ENCODE results near the gene CHSY3.

The CHSY3 gene

DNA sequence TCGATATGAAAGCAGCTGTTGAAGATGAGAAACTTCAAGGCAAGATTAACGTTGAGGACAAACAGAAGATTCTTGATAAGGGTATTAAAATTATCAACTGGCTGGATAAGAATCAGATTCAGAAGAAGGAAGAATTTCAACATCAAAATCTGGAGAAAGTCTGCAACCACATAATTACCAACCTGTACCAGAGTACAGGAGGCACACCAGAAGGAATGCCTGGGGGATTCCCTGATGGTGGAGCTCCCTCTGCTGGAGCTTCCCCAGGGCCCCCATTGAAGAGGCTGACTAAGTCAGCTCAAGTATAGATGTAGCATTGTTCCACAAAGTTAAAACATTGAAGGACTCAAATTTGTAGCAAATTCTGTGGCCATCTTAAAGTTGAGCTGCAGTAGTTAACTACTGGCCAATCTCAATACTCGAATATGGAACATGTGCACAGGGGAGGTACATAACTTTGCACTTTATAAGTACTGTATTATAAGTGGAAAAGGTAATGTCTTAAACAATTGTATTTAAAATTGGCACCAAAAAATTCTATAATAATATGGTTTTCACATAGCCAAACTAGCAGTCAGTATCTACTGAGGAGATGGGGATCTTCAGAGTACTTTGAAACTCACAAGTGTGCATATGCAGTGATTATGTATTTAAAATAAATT is 237.5 kb downstream of the CHSY3 start:
- Histone ChIP-seq H3K36me3 (ENCODE audit: control insufficient read depth in 2 of 2, insufficient read depth in 1 of 2, low read length in 2 of 2) (no peaks in the 10 kb centered on the region), H3K4me3 (ENCODE audit: low read depth, low read length) (no peak overlapping the region), H3K9me3 (ENCODE audit: control insufficient read depth, insufficient read depth, low read depth, low read length) (no peaks in the 10 kb centered on the region), H3K27ac (ENCODE audit: extremely low read depth, low read depth, low read length) (no peak overlapping the region), H3K4me1 (ENCODE audit: control insufficient read depth, insufficient read depth, low read length) (peaks cover 3% of the 10 kb centered on the region; the same call in 1 of the 2 replicates)
- CTCF ChIA-PET = interaction anchor here (0.6 to 4.8 kb wide), 19 partner anchors 10 to 477 kb away, joined by 3 to 36 read pairs (median 5); no protein-coding TSS in a partner anchor
- POLR2A ChIA-PET = no interaction called here
- no peak for TF ChIP-seq ZNF239 (tag by site-specific recombination; IDR thresholded peaks at IDR 0.05)
- TF ChIP-seq, protein P1, sequence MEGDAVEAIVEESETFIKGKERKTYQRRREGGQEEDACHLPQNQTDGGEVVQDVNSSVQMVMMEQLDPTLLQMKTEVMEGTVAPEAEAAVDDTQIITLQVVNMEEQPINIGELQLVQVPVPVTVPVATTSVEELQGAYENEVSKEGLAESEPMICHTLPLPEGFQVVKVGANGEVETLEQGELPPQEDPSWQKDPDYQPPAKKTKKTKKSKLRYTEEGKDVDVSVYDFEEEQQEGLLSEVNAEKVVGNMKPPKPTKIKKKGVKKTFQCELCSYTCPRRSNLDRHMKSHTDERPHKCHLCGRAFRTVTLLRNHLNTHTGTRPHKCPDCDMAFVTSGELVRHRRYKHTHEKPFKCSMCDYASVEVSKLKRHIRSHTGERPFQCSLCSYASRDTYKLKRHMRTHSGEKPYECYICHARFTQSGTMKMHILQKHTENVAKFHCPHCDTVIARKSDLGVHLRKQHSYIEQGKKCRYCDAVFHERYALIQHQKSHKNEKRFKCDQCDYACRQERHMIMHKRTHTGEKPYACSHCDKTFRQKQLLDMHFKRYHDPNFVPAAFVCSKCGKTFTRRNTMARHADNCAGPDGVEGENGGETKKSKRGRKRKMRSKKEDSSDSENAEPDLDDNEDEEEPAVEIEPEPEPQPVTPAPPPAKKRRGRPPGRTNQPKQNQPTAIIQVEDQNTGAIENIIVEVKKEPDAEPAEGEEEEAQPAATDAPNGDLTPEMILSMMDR (tag by site-specific recombination; IDR thresholded peaks at IDR 0.05) = peak; percentile 41; the same call in 1 of the 2 replicates
- peak; percentile 81 for TF ChIP-seq ZNF654 (tag by site-specific recombination; IDR thresholded peaks at IDR 0.05; ENCODE audit: low read depth)

DNA sequence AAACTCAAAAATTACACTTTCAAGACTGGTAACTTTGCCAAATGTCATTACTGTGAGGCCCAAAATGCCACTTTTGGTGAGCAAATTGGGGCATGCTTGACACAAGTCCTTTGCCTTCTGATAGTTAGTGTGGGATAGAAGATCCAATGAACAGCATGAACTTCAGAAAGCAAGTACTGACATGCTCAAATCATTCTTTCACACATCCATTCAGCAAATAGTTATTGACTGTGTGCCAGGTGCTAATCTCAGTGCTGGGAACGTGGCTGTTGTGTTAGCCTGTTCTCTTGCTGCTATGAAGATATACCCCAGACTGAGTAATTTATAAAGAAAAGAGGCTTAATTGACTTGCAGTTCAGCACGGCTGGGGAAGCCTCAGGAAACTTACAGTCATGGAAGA is 247.0 kb downstream of the CHSY3 start:
- Histone ChIP-seq H3K36me3 (ENCODE audit: control insufficient read depth in 2 of 2, insufficient read depth in 1 of 2, low read length in 2 of 2) (no peaks in the 10 kb centered on the region), H3K4me3 (ENCODE audit: low read depth, low read length) (no peak overlapping the region), H3K9me3 (ENCODE audit: control insufficient read depth, insufficient read depth, low read depth, low read length) (no peaks in the 10 kb centered on the region), H3K27ac (ENCODE audit: extremely low read depth, low read depth, low read length) (no peak overlapping the region), H3K4me1 (ENCODE audit: control insufficient read depth, insufficient read depth, low read length) (no peaks in the 10 kb centered on the region)
- POLR2A ChIA-PET = no interaction called here
- TF ChIP-seq TCF7L2 (IDR thresholded peaks at IDR 0.05; ENCODE audit: borderline replicate concordance, low read depth, low read length) (no peak), ZNF248 (tag by site-specific recombination; IDR thresholded peaks at IDR 0.05) (no peak), ZNF354C (tag by site-specific recombination; IDR thresholded peaks at IDR 0.05; ENCODE audit: borderline replicate concordance, low read depth) (no peak), ZNF623 (tag by site-specific recombination; IDR thresholded peaks at IDR 0.05) (no peak), ZNF155 (tag by site-specific recombination; IDR thresholded peaks at IDR 0.05) (no peak), IKZF3 (tag by site-specific recombination; IDR thresholded peaks at IDR 0.05) (no peak), ZBTB17 (tag by site-specific recombination; IDR thresholded peaks at IDR 0.05) (no peak)
- CTCF ChIA-PET = no interaction called here

DNA sequence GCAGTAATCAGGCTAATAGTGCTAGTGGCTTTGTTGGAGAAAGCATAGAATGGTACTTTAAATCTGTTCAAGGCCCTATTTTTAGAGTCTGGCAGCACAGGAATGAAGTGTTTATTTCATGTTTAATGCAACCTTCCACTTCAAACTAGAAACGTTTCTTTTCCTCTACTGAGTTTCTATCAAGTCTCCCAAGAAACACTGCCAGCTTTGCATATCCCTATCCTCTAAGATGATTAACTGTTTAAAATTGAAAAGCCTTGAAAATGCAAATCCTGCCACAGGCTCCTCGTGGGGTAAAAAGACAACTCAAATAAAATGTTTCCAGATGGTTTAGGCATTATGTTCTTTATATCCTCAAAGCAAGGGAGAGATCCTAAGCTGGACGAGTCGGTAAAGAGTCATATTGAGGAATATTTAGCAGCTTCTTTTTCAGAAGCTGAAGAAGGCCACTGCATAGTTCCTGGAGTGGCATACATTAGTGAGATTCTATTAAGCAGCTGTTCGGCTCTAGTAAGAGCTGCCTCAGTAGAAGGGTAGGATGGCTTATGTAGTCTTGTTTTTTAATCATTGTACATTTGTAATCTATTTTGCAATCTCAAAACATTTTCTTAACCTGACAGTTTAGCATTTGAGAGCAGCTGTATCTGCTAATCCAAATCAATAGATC is 251.2 kb downstream of the CHSY3 start:
- H3K4me1 ChIP-seq (ENCODE audit: control insufficient read depth, insufficient read depth, low read length) = no peaks in the 10 kb centered on the region
- ChIA-PET CTCF (interaction anchor here (0.9 kb wide), 1 partner anchor 17 kb away, joined by 3 read pairs; no protein-coding TSS in a partner anchor), POLR2A (no interaction called here)
- H3K36me3 ChIP-seq (ENCODE audit: control insufficient read depth in 2 of 2, insufficient read depth in 1 of 2, low read length in 2 of 2) = no peaks in the 10 kb centered on the region
- H3K4me3 ChIP-seq (ENCODE audit: low read depth, low read length) = no peak overlapping the region
- H3K27ac ChIP-seq (ENCODE audit: extremely low read depth, low read depth, low read length) = no peak overlapping the region
- H3K9me3 ChIP-seq (ENCODE audit: control insufficient read depth, insufficient read depth, low read depth, low read length) = no peaks in the 10 kb centered on the region
- TF ChIP-seq, protein P2, sequence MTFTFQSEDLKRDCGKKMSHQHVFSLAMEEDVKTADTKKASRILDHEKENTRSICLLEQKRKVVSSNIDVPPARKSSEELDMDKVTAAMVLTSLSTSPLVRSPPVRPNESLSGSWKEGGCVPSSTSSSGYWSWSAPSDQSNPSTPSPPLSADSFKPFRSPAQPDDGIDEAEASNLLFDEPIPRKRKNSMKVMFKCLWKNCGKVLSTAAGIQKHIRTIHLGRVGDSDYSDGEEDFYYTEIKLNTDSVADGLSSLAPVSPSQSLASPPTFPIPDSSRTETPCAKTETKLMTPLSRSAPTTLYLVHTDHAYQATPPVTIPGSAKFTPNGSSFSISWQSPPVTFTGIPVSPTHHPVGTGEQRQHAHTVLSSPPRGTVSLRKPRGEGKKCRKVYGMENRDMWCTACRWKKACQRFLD (tag by site-specific recombination; IDR thresholded peaks at IDR 0.05) = no peak
- TF ChIP-seq ZNF239 (tag by site-specific recombination; IDR thresholded peaks at IDR 0.05) (no peak), ZNF335 (tag by site-specific recombination; conservative IDR thresholded peaks at IDR 0.05) (no peak), ZSCAN30 (tag by site-specific recombination; IDR thresholded peaks at IDR 0.05) (no peak), ZNF48 (tag by site-specific recombination; IDR thresholded peaks at IDR 0.05) (no peak), ZNF324 (tag by site-specific recombination; IDR thresholded peaks at IDR 0.05) (no peak), KLF9 (tag by site-specific recombination; IDR thresholded peaks at IDR 0.05; ENCODE audit: low read depth) (no peak), ZNF248 (tag by site-specific recombination; IDR thresholded peaks at IDR 0.05) (no peak), ZFP37 (tag by site-specific recombination; IDR thresholded peaks at IDR 0.05) (no peak), ZNF677 (tag by site-specific recombination; IDR thresholded peaks at IDR 0.05) (no peak), ZNF274 (IDR thresholded peaks at IDR 0.05; ENCODE audit: low read length) (no peak), ZNF274 (tag by site-specific recombination; IDR thresholded peaks at IDR 0.05; ENCODE audit: borderline replicate concordance) (no peak), ZSCAN16 (tag by site-specific recombination; IDR thresholded peaks at IDR 0.05) (no peak)
- TF ChIP-seq, protein P3, sequence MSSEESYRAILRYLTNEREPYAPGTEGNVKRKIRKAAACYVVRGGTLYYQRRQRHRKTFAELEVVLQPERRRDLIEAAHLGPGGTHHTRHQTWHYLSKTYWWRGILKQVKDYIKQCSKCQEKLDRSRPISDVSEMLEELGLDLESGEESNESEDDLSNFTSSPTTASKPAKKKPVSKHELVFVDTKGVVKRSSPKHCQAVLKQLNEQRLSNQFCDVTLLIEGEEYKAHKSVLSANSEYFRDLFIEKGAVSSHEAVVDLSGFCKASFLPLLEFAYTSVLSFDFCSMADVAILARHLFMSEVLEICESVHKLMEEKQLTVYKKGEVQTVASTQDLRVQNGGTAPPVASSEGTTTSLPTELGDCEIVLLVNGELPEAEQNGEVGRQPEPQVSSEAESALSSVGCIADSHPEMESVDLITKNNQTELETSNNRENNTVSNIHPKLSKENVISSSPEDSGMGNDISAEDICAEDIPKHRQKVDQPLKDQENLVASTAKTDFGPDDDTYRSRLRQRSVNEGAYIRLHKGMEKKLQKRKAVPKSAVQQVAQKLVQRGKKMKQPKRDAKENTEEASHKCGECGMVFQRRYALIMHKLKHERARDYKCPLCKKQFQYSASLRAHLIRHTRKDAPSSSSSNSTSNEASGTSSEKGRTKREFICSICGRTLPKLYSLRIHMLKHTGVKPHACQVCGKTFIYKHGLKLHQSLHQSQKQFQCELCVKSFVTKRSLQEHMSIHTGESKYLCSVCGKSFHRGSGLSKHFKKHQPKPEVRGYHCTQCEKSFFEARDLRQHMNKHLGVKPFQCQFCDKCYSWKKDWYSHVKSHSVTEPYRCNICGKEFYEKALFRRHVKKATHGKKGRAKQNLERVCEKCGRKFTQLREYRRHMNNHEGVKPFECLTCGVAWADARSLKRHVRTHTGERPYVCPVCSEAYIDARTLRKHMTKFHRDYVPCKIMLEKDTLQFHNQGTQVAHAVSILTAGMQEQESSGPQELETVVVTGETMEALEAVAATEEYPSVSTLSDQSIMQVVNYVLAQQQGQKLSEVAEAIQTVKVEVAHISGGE (tag by site-specific recombination; conservative IDR thresholded peaks at IDR 0.05; ENCODE audit: low read depth) = no peak
- TF ChIP-seq, protein P4, sequence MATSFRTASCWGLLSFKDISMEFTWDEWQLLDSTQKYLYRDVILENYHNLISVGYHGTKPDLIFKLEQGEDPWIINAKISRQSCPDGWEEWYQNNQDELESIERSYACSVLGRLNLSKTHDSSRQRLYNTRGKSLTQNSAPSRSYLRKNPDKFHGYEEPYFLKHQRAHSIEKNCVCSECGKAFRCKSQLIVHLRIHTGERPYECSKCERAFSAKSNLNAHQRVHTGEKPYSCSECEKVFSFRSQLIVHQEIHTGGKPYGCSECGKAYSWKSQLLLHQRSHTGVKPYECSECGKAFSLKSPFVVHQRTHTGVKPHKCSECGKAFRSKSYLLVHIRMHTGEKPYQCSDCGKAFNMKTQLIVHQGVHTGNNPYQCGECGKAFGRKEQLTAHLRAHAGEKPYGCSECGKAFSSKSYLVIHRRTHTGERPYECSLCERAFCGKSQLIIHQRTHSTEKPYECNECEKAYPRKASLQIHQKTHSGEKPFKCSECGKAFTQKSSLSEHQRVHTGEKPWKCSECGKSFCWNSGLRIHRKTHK (tag by site-specific recombination; IDR thresholded peaks at IDR 0.05) = no peak

All from HEK293 (cell line).